Activated gamma-delta T cell (primary cell): ENCODE measurements around the gene FARS2.
"Not testable (repeated sequence)": the region's sequence is repeated elsewhere in the genome, so short reads cannot be mapped to it uniquely, and the experiment has no call there.

Experiments
- DNase-seq: peaks from one replicate; lab custom pipeline; 2025; lab: John Stamatoyannopoulos, UW

FARS2 gene

GRCh38 chr6:5665173-5665572 is 403.9 kb downstream of the FARS2 start:
- DNase-seq: no peak

GRCh38 chr6:5665667-5666066 is 404.4 kb downstream of the FARS2 start:
- no peak for DNase-seq

- no peak for DNase-seq
Observed at GRCh38 chr6:5666695-5667094, 405.4 kb downstream of the FARS2 start.

DNA sequence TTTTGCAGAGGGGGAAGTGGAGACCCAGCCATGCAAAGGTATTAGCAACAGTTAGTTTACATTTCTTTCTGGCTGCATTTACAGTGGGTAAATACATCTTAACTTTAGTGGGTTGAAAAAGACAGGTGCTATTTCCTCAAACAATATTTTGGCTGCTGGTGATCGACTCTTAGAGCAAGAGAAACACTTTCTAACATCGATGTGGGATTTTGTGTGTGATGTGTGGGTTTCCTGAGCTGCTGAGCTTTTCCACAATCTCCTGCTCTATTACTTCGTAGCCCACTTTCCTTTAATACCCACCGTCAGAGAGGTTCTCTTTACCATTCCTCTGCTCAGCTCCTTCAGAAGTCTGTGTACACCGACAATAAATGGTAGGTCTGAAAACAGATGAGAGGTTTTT is 406.4 kb downstream of the FARS2 start:
- DNase-seq: no peak

DNA sequence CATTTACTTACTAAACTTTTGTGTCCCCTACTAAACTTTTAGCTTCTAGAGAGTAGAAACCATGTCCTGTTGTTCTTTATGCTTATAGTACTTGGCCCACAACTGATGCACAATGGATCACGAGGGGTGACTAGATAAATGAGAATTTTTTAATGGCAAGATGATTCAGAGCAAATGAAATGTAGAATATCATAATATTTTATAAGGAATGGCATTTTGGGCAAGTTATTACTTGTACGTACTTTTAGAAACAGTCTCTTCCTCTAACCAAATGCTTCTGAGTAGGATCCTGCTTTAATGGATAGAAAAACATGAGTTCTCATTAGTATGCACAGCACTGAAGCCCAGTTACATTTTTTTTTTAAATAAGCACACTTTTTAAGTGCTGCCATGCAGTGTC is 409.1 kb downstream of the FARS2 start:
- no peak for DNase-seq

DNA sequence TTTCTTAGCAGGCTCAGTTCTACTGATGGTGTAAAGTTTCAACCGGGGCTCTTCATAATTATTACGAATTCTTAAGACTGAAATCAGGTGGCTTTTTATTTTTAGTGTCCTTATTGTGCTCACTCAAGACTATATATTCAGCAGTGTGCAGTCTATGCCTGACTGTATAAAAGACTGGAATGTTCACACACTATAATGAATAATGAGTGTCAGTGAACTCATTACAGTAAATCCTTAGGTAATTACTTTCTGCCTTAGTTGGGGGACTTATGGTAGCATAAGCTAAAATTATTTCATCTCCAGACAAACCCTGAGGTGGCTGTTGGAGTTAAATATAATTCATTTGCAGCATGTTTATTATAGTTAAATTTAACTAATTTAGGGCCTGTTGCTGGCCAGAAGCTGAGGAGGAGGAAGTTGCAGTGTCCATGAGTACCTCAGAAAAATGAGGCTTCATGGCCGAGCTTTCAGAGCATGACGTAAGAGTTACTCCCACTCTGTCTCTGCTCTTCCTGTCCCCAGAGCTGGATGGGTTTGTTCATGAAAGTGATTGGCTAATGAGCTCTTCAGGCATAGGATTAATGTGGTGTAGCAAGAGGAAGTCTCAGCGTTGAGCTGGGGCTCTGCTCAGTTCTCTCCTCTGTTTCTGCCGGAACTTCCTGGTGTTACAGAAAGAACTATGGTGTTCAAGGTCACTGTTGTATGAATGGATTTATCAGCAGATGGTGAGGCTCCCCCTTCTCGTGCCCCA is 409.7 kb downstream of the FARS2 start:
- no peak for DNase-seq

GRCh38 chr6:5671601-5672559 is 410.6 kb downstream of the FARS2 start:
- DNase-seq: no peak

DNA sequence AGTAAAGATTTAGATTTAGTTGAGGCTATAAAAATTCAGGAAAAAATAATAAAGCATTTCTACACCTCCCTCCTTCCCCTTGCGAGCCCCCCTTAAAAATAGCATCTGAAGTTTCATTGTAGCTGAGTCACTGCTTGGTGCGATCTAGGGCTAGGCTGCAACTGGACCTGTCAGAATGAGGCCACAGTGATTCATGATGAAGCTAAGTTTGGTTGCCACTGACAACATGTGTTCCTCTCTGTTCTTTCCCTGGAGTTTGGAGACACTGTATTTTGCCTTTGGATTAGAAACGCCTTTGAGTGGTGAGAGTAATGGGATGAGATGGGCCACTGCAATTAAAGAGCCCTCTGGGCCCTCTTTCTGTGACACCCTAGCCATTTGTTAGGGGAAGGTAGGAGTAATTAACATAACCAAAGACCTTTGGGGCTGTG is 411.3 kb downstream of the FARS2 start:
- no peak for DNase-seq

- no peak for DNase-seq
Observed at GRCh38 chr6:5673019-5673790, 411.9 kb downstream of the FARS2 start.

DNA sequence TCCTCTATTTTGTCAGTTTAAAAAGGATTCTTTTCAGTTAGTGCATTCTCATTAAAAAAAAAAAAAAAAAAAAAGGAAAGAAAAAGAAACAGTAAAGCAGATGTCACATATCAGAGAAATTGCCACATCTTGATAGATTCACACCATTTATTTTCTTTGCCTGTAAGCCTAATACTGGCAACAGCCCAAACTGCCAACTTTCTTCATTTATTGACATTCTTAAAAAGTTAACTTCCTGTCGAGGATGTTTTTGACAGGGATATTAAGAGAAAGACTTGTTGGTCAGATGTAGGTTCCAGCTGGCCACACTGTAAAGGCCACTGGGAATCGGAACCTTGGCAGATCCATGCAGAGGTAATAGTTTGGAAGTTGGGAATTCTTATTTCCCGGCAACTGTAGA is 412.8 kb downstream of the FARS2 start:
- DNase-seq: no peak

- DNase-seq: no peak
Observed at GRCh38 chr6:5674721-5675120, 413.4 kb downstream of the FARS2 start.

GRCh38 chr6:5676701-5677100 is 415.4 kb downstream of the FARS2 start:
- DNase-seq: no peak

- no peak for DNase-seq
Observed at GRCh38 chr6:5677219-5678000, 416.1 kb downstream of the FARS2 start.

DNA sequence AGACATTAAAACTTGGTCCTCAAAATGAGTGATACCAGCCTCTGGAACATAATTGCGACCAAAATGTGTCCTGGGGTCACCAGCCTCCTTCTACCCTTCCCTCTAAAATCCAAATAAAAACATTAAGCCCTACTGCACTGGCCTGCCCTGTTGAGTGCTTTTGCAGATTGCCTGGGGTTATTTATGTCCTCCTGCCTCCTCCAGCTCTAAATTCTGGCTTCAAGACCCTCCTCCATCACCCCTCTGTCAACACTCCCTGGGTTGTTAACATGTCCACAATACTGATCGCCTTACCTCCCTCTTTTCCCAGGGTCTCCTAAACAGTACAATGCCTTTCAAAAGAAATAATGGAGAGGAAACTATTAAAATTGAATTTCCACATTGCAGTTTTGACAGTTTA is 418.0 kb downstream of the FARS2 start:
- DNase-seq: no peak

- no peak for DNase-seq
Observed at GRCh38 chr6:5679691-5680090, 418.4 kb downstream of the FARS2 start.

GRCh38 chr6:5680095-5680494 is 418.8 kb downstream of the FARS2 start:
- DNase-seq: no peak

DNA sequence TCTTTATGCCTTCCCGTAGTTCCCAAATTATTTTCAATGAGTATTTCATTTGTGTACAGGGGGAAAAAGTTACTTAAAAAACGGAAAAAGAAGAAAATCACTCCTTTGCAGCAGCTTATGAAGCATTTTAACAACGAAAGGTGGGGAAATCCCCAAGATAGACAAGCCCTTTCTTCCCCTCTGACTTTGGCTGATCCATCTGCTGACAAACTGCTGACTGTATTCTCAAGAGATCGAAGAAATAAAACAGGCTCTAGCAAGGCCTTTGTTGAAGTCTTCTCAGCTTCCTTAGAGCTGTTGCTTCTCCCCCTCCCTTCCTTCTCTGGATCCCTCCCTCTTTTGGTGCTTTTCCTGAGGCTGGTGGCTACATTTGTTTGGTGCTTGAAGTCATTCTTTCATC is 420.2 kb downstream of the FARS2 start:
- DNase-seq: no peak

DNA sequence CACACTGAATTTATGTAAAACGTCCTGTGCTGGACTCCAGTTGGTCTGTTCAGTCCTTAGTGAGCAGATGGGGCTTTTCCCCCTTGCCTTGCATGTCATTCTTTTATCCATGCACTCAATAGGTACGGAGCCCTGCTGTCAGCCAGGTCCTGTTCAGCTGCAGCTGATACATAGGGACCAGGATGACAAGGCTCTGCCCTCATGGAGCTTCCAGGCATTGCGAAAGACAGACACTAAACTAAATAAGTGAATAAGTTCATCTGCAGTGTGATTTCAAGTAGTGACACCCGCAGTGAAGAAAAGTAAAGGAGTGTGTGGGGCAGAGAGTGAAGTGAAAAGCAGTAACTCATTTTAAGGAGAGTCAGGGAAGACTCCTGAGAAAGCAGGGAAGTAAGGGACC is 421.2 kb downstream of the FARS2 start:
- no peak for DNase-seq

DNA sequence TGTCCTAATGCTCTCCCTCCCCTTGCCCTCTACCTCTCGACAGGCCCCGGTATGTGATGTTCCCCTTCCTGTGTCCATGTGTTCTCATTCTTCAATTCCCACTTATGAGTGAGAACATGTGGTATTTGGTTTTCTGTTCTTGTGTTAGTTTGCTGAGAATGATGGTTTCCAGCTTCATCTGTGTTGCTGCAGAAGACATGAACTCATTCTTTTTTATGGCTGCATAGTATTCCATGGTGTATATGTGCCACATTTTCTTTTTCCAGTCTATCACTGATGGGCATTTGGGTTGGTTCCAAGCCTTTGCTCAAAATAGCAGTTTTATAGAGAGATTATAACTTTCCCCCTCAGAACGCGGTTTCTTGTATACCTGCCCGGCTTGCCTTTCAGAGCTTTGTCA is 422.4 kb downstream of the FARS2 start:
- not testable (repeated sequence) for DNase-seq

DNA sequence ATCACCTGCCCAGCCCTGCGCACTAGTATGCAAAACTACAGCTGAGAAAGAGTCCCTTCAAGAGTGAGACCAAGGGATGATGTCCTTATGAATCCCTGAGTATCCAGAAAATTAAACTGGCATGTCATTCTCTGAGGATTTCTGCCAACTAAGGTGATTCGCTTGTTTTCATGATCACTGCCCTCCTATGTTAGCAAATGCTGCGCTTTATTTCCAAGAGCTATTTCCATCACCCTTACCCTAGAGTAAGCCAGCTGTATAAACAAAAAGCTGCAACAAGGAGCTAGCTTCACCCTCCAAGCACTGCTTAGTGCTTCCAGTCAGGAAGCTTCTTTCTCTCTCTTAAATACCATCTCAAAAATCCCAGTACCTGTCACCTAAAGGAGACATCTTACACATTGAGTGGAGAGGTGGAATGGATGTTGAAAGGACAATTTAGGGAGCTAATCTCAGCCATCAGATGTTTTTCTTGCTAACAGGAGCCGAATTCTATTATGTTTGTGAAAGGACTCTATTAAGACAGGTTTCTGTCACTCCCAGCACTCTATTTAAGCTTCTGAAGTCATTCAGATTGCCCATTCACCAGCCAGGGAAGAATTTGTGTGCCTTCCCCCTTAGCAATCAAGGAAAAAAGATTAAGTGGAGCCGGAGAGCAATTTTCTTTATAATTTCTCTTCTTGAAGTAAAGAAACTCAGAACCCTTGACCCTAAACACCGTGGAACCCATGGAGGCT is 423.2 kb downstream of the FARS2 start:
- no peak for DNase-seq
